ENCODE data around the gene RTN1. TPM values are rescaled to one million over a fixed set of nuclear protein-coding genes. Genes with fewer than 3 reads are reported as not detected.
A peak's percentile ranks its signal among the peaks of the same experiment; 100 is the strongest.

Gene RTN1
- total RNA-seq, 4 donors from 2014 or later, result 2.4 to 4.9 (median 4.6) TPM; not detected in 1

DNA sequence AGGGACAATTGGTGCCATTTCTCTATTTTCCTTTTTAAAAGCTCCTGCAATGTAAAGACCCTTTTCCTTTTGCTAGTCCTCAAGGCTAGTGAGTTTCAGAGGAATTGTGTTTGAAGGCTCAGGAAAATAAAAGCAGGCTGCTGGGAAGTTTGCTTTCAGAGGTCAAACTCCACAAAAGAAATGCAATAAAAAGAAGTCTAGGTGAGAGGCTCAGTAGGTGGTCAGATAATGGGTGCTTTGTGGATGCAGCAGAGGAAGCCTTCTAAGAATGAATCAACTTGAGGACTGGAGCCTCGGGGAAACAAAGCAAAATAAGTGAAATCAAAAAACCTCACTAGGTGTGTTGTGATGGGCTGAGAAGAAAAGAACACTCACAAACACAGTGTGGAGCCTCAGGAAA is 304.3 kb downstream of the RTN1 start:
- TF ChIP-seq, protein P1, sequence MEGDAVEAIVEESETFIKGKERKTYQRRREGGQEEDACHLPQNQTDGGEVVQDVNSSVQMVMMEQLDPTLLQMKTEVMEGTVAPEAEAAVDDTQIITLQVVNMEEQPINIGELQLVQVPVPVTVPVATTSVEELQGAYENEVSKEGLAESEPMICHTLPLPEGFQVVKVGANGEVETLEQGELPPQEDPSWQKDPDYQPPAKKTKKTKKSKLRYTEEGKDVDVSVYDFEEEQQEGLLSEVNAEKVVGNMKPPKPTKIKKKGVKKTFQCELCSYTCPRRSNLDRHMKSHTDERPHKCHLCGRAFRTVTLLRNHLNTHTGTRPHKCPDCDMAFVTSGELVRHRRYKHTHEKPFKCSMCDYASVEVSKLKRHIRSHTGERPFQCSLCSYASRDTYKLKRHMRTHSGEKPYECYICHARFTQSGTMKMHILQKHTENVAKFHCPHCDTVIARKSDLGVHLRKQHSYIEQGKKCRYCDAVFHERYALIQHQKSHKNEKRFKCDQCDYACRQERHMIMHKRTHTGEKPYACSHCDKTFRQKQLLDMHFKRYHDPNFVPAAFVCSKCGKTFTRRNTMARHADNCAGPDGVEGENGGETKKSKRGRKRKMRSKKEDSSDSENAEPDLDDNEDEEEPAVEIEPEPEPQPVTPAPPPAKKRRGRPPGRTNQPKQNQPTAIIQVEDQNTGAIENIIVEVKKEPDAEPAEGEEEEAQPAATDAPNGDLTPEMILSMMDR (IDR thresholded peaks at IDR 0.05), result no peak
- TF ChIP-seq EP300 (IDR thresholded peaks at IDR 0.05; ENCODE audit: low read depth) (no peak), POLR2AphosphoS5 (IDR thresholded peaks at IDR 0.05) (no peak), POLR2A (IDR thresholded peaks at IDR 0.05) (no peak)
- no peak for DNase-seq
- in situ Hi-C loops (cut with MboI; ENCODE audit: low pct_ligation_motif_present in 1 of 4, low pct_unique_long_range_greater_than_20kb in 1 of 4, low sequenced_read_pairs in 3 of 4) (no loop called here), intact Hi-C loops (cut with DNase I; ENCODE audit: low total_unique reads) (no loop called here)
- Histone ChIP-seq H3K36me3 (no peaks in the 10 kb centered on the region), H3K4me3 (no peak overlapping the region), H3K27me3 (no peaks in the 10 kb centered on the region), H3K4me1 (peaks cover 0 to 31% (median 16%) of the 10 kb centered on the region in 4 donors), H3K27ac (peak overlapping the region; percentile 31 to 63 (median 60)), H3K9me3 (no peaks in the 10 kb centered on the region)
- 30 to 50% methylated on average over 1 of the region's 1 CpG for WGBS, 2 donors (ENCODE audit: low coverage in 1 of 2)

DNA sequence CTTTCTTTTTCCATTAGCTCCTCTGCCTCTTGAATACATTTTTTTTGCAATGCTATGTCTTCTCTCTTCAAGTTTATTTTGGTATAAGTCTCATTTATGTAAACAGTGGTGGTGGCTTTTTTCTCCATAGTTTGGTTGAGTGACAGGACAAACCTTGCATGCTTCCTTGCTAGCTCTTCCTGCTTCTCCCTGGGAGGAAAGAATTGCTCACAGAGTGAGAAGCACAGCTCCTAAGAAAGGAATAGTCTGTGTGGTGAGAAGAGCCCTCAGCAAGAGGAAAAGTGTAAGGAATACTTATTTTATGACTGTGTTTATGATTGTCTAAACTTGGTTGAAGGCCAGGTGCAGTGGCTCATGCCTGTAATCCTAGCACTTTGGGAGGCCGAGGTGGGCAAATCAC is 305.5 kb downstream of the RTN1 start:
- Histone ChIP-seq H3K4me1 (peaks cover 0 to 31% (median 16%) of the 10 kb centered on the region in 4 donors), H3K9me3 (no peaks in the 10 kb centered on the region), H3K36me3 (no peaks in the 10 kb centered on the region), H3K27ac (peak overlapping the region; percentile 31 to 63 (median 60)), H3K27me3 (no peaks in the 10 kb centered on the region), H3K4me3 (no peak overlapping the region)
- no peak for TF ChIP-seq POLR2A (IDR thresholded peaks at IDR 0.05)
- TF ChIP-seq EP300 (IDR thresholded peaks at IDR 0.05; ENCODE audit: low read depth), result no peak
- TF ChIP-seq, protein P1 (IDR thresholded peaks at IDR 0.05), result no peak
- TF ChIP-seq POLR2AphosphoS5 (IDR thresholded peaks at IDR 0.05), result no peak
- WGBS, 2 donors (ENCODE audit: low coverage in 1 of 2), result 59% methylated on average over 1 of the region's 1 CpG; no CpG with 5 or more reads in 1 of the 2 donors
- in situ Hi-C loops (cut with MboI; ENCODE audit: low pct_ligation_motif_present in 1 of 4, low pct_unique_long_range_greater_than_20kb in 1 of 4, low sequenced_read_pairs in 3 of 4), result no loop called here
- intact Hi-C loops (cut with DNase I; ENCODE audit: low total_unique reads), result no loop called here
- no peak for DNase-seq

- no peak for DNase-seq
- no peaks in the 10 kb centered on the region for H3K9me3 ChIP-seq
- WGBS, 2 donors (ENCODE audit: low coverage in 1 of 2), result 27% methylated on average over 2 of the region's 2 CpGs; no CpG with 5 or more reads in 1 of the 2 donors
- H3K36me3 ChIP-seq, result no peaks in the 10 kb centered on the region
- no peak for TF ChIP-seq POLR2A (IDR thresholded peaks at IDR 0.05)
- no peak for TF ChIP-seq POLR2AphosphoS5 (IDR thresholded peaks at IDR 0.05)
- no peak for TF ChIP-seq EP300 (IDR thresholded peaks at IDR 0.05; ENCODE audit: low read depth)
- TF ChIP-seq, protein P1 (IDR thresholded peaks at IDR 0.05), result no peak
- intact Hi-C loops (cut with DNase I; ENCODE audit: low total_unique reads), result no loop called here
- H3K27ac ChIP-seq, result peak overlapping the region in 3 of 4 donors; percentile 59 to 63 (median 61)
- H3K4me3 ChIP-seq, result no peak overlapping the region
- no peaks in the 10 kb centered on the region for H3K27me3 ChIP-seq
- peaks cover 0 to 31% (median 16%) of the 10 kb centered on the region in 4 donors for H3K4me1 ChIP-seq
- in situ Hi-C loops (cut with MboI; ENCODE audit: low pct_ligation_motif_present in 1 of 4, low pct_unique_long_range_greater_than_20kb in 1 of 4, low sequenced_read_pairs in 3 of 4), result no loop called here
Observed at GRCh38 chr14:59564366-59564765, 306.2 kb downstream of the RTN1 start.

DNA sequence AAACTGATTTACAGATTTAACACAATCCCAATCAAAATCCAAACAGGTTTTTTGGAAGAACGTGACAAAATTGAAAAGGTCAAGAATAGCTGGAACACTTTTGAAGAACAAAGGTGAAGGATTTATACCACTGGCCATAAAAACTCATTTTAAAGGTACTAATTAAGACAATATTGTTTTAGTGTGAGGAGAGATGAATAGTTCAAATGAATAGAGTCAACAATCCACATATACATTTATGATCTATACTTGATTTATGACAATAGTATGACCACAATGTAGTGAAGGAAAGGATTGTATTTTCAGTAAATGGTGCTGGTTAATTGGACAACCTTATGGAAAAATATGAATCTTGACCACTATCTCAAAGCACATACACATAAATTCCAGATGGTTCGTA is 323.3 kb downstream of the RTN1 start:
- Histone ChIP-seq H3K4me1 (peaks cover 0 to 5% (median 1%) of the 10 kb centered on the region in 4 donors), H3K9me3 (no peaks in the 10 kb centered on the region), H3K27ac (no peak overlapping the region), H3K27me3 (no peaks in the 10 kb centered on the region), H3K4me3 (no peak overlapping the region), H3K36me3 (no peaks in the 10 kb centered on the region)
- in situ Hi-C loops (cut with MboI; ENCODE audit: low pct_ligation_motif_present in 1 of 4, low pct_unique_long_range_greater_than_20kb in 1 of 4, low sequenced_read_pairs in 3 of 4) (no loop called here), intact Hi-C loops (cut with DNase I; ENCODE audit: low total_unique reads) (no loop called here)
- 47 to 49% methylated on average over 2 of the region's 2 CpGs for WGBS, 2 donors (ENCODE audit: low coverage in 1 of 2)
- no peak for DNase-seq
- TF ChIP-seq EP300 (IDR thresholded peaks at IDR 0.05; ENCODE audit: low read depth) (no peak), POLR2AphosphoS5 (IDR thresholded peaks at IDR 0.05) (no peak), POLR2A (IDR thresholded peaks at IDR 0.05) (no peak)
- TF ChIP-seq, protein P1 (IDR thresholded peaks at IDR 0.05), result no peak

Small RNA genes within 50 kb of the gene (small RNA-seq; reads per million reads assigned to genes)
- 0 reads per million in 4 donors for gene MIR5586

Other genes starting within 250 kb of the RTN1 start
- not detected for gene LRRC9, start 49.4 kb upstream of the RTN1 start, total RNA-seq
- 100 to 1,000 TPM in 1 of 4 donors, 10 to 100 TPM in 3; 32.9 to 118 (median 54.8) TPM for gene PCNX4, start 221.1 kb upstream of the RTN1 start, total RNA-seq

Data from transverse colon (tissue), 4 donors.